CD4-positive, alpha-beta T cell treated with Interleukin-1 beta for 1 hour (primary cell): ENCODE data around the gene ZNF205.

Experiments
- DNase-seq, 2 donors: peaks; one replicate each; pipeline ENCODE4 v3.0.0-alpha.2; 2020 to 2022

Gene ZNF205

GRCh38 chr16:3085868-3086595, 26.4 kb upstream of the ZNF205 start:
- DNase-seq: no peak

GRCh38 chr16:3086596-3087242, 25.7 kb upstream of the ZNF205 start:
- no peak for DNase-seq

GRCh38 chr16:3087243-3088235, 24.8 kb upstream of the ZNF205 start:
- DNase-seq: no peak

GRCh38 chr16:3088450-3088849, 23.9 kb upstream of the ZNF205 start:
- DNase-seq: no peak

- no peak for DNase-seq
These were observed 23.3 kb upstream of the ZNF205 start for GRCh38 chr16:3088925-3089716.

GRCh38 chr16:3089717-3090592, 22.4 kb upstream of the ZNF205 start:
- DNase-seq: no peak

- no peak for DNase-seq
These were observed 20.8 kb upstream of the ZNF205 start for GRCh38 chr16:3091551-3091950.

- DNase-seq: no peak
These were observed 19.9 kb upstream of the ZNF205 start for GRCh38 chr16:3092501-3092941.

GRCh38 chr16:3094289-3095027, 17.9 kb upstream of the ZNF205 start:
- peak; percentile 51 to 78 for DNase-seq

GRCh38 chr16:3095869-3096268, 16.5 kb upstream of the ZNF205 start:
- peak; percentile 80 to 83 for DNase-seq

- peak in 1 of 2 donors; percentile 17 for DNase-seq
These were observed 16.0 kb upstream of the ZNF205 start for GRCh38 chr16:3096362-3096761.

- no peak for DNase-seq
These were observed 15.1 kb upstream of the ZNF205 start for GRCh38 chr16:3097266-3097665.

GRCh38 chr16:3098459-3099394, 13.7 kb upstream of the ZNF205 start, which contains the start of gene ZSCAN10:
Gene ZSCAN10 (minus strand): TSS chr16:3099294. CDS start chr16:3092937, 6,357 bp downstream.
- no peak for DNase-seq

GRCh38 chr16:3099395-3099731, 13.0 kb upstream of the ZNF205 start:
- DNase-seq: no peak

GRCh38 chr16:3099732-3100499, 12.5 kb upstream of the ZNF205 start:
- peak; percentile 92 to 94 for DNase-seq

GRCh38 chr16:3101018-3101840, 11.2 kb upstream of the ZNF205 start:
- peak; percentile 23 to 73 for DNase-seq

- peak in 1 of 2 donors; percentile 44 for DNase-seq
These were observed 10.4 kb upstream of the ZNF205 start for GRCh38 chr16:3101841-3102470.
